ENCODE results near the gene TET1. TPM values are rescaled to one million over a fixed set of nuclear protein-coding genes. Genes with fewer than 3 reads are reported as not detected.
"Not testable (repeated sequence)": the region's sequence is repeated elsewhere in the genome, so short reads cannot be mapped to it uniquely, and the experiment has no call there.

TET1 gene
- total and polyA plus RNA-seq, 8 donors: 1.5 to 20.7 (median 15.7) TPM

DNA sequence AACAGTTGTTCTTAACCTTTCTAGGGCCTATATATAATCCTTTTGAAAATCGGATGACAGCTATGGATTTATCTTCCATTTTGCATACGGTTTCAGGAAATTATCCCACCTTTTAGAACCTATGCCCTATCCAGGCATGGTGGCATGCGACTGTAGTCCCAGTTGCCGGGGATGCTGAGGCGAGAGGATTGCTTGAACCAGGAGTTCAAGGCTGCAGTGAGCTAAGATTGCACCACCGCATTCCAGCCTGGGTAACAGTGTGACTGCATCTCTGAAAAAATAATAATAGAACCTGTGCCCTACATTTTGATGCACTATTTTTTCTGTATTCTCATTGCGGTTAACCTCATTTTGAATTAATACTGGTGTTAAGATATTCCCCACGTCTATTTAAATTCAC is 172.5 kb downstream of the TET1 start:
- Histone ChIP-seq H3K27ac (no peak overlapping the region), H3K27me3 (no peaks in the 10 kb centered on the region), H3K4me1 (no peaks in the 10 kb centered on the region), H3K4me3 (no peak overlapping the region), H3K36me3 (peaks cover 0 to 98% of the 10 kb centered on the region in 2 donors), H3K9me3 (no peaks in the 10 kb centered on the region)
- DNase-seq: no peak
- no peak for ATAC-seq
- intact Hi-C loops (cut with DNase I): no loop called here
- TF ChIP-seq, protein P1, sequence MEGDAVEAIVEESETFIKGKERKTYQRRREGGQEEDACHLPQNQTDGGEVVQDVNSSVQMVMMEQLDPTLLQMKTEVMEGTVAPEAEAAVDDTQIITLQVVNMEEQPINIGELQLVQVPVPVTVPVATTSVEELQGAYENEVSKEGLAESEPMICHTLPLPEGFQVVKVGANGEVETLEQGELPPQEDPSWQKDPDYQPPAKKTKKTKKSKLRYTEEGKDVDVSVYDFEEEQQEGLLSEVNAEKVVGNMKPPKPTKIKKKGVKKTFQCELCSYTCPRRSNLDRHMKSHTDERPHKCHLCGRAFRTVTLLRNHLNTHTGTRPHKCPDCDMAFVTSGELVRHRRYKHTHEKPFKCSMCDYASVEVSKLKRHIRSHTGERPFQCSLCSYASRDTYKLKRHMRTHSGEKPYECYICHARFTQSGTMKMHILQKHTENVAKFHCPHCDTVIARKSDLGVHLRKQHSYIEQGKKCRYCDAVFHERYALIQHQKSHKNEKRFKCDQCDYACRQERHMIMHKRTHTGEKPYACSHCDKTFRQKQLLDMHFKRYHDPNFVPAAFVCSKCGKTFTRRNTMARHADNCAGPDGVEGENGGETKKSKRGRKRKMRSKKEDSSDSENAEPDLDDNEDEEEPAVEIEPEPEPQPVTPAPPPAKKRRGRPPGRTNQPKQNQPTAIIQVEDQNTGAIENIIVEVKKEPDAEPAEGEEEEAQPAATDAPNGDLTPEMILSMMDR (IDR thresholded peaks at IDR 0.05): no peak

DNA sequence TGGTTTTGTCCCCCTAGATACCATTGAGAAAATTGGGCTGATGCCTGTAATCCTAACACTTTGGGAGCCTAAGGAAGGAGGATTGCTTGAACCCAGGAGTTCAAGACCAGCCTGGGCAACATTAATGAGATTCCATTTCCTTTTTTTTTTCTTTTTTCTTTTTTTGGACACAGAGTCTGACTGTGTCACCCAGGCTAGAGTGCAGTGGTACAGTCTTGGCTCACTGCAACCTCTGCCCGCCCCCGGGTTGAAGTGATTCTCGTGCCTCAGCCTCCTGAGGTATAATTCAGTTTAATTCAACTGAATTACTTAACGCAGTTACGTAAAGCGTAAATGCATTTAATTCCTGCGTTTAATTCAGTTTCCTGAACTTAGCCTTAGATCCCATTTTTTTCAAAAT is 174.2 kb downstream of the TET1 start:
- Histone ChIP-seq H3K36me3 (peaks cover 0 to 98% of the 10 kb centered on the region in 2 donors), H3K4me3 (no peak overlapping the region), H3K27me3 (no peaks in the 10 kb centered on the region), H3K27ac (no peak overlapping the region), H3K4me1 (no peaks in the 10 kb centered on the region), H3K9me3 (no peaks in the 10 kb centered on the region)
- intact Hi-C loops (cut with DNase I): no loop called here
- no peak for ATAC-seq
- DNase-seq: no peak
- TF ChIP-seq, protein P1 (IDR thresholded peaks at IDR 0.05): no peak

DNA sequence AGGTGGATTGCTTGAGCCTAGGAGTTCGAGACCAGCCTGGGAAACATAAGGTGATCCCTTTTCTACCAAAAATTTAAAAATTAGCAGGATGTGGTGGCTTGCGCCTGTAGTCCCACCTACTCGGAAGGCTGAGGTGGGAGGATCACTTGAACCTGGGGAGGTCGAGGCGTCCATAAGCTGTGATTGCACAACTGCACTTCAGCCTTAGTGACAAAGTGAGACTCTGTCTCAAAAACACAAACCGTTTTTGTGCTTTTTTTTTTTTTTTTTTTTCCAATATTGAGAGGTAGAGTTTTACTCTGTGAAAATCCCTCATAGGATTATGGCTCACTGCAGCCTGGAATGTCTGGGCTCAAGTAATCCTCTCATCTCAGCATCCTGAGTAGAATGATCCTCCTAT is 175.0 kb downstream of the TET1 start:
- H3K4me3 ChIP-seq: no peak overlapping the region
- ATAC-seq (no peak), DNase-seq (no peak)
- TF ChIP-seq, protein P1 (IDR thresholded peaks at IDR 0.05): no peak
- H3K27ac ChIP-seq: no peak overlapping the region
- H3K27me3 ChIP-seq: no peaks in the 10 kb centered on the region
- intact Hi-C loops (cut with DNase I): no loop called here
- peaks cover 0 to 98% of the 10 kb centered on the region in 2 donors for H3K36me3 ChIP-seq
- H3K4me1 ChIP-seq: no peaks in the 10 kb centered on the region
- H3K9me3 ChIP-seq: no peaks in the 10 kb centered on the region

DNA sequence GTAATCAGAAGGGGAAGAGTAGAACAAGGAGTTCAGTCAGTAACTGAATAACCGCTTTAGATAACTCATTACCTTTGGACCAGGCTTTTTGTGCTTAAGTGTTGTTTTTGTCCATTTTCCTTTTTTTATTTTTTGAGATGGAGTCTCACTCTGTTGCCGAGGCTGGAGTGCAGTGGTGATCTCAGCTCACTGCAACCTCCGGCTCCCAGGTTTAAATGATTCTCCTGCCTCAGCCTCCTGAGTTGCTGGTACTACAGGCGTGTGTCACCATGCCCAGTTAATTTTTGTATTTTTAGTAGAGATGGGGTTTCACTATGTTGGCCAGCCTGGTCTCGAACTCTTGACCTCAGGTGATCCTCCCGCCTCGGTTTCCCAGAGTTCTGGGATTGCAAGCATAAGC is 175.6 kb downstream of the TET1 start:
- H3K4me1 ChIP-seq; ATAC-seq; H3K9me3 ChIP-seq; H3K4me3 ChIP-seq; DNase-seq; intact Hi-C loops (cut with DNase I); H3K27ac ChIP-seq; H3K27me3 ChIP-seq: not testable (repeated sequence)
- peaks cover 0 to 98% of the 10 kb centered on the region in 2 donors for H3K36me3 ChIP-seq

DNA sequence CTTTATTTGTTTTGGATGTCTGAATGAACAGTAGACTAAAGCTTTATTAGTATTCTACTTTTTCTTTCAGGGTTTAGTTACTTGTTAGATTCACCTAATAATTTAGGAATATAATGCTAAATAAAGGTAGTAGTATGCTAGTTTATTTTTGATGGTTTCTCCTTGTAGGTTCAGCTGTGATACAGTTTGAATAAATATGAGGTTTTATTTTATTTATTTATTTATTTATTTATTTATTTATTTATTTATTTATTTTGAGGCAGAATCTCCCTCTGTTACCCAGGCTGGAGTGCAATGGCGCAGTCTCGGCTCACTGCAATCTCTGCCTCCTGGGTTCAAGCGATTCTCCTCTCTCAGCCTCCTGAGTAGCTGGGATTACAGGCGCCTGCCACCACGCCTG is 180.5 kb downstream of the TET1 start:
- H3K4me3 ChIP-seq; H3K9me3 ChIP-seq; intact Hi-C loops (cut with DNase I); H3K27me3 ChIP-seq; ATAC-seq; DNase-seq; H3K4me1 ChIP-seq; H3K27ac ChIP-seq: not testable (repeated sequence)
- peaks cover 0 to 96% of the 10 kb centered on the region in 2 donors for H3K36me3 ChIP-seq

DNA sequence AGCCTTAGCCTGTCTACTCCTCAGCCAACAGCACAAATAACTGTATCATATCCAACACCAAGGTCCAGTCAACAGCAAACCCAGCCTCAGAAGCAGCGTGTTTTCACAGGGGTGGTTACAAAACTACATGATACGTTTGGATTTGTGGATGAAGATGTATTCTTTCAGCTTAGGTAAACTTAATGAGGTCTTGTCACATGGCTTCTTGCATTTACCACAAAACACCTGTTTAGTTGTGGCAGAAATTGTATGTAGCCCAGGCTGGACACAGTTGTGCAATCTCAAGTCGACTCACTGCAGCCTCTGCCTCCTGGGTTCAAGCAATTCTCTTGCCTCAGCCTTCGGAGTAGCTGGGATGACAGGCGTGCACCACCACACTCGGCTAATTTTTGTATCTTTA is 182.3 kb downstream of the TET1 start:
- Histone ChIP-seq H3K36me3 (peaks cover 0 to 98% of the 10 kb centered on the region in 2 donors), H3K27ac (no peak overlapping the region), H3K27me3 (no peaks in the 10 kb centered on the region), H3K4me3 (no peak overlapping the region), H3K4me1 (no peaks in the 10 kb centered on the region), H3K9me3 (no peaks in the 10 kb centered on the region)
- ATAC-seq (no peak), DNase-seq (no peak)
- TF ChIP-seq, protein P1 (IDR thresholded peaks at IDR 0.05): no peak
- intact Hi-C loops (cut with DNase I): no loop called here

Other genes starting within 250 kb of the TET1 start
- 100 to 1,000 TPM in 1 of 2 donors, 10 to 100 TPM in 1; 91.4 to 101 TPM for gene HNRNPH3, start 228.3 kb upstream of the TET1 start, total RNA-seq
- 100 to 1,000 TPM; 300 to 423 (median 389) TPM for gene HNRNPH3, start 228.3 kb upstream of the TET1 start, polyA plus RNA-seq (ENCODE audit: insufficient read length in 6 of 6)
- 1 to 10 TPM; 2.1 to 4.1 TPM for gene PBLD, start 227.4 kb upstream of the TET1 start, total RNA-seq
- gene PBLD, start 227.4 kb upstream of the TET1 start, polyA plus RNA-seq (ENCODE audit: insufficient read length in 6 of 6): 10 to 100 TPM; 11.9 to 17.3 (median 13.7) TPM
- 10 to 100 TPM; 17.1 to 19.8 TPM for gene RUFY2, start 153.1 kb upstream of the TET1 start, total RNA-seq
- 10 to 100 TPM; 31.7 to 47.2 (median 41.5) TPM for gene RUFY2, start 153.1 kb upstream of the TET1 start, polyA plus RNA-seq (ENCODE audit: insufficient read length in 6 of 6)
- 1 to 10 TPM; 7.2 to 8.7 TPM for gene DNA2, start 88.4 kb upstream of the TET1 start, total RNA-seq
- 10 to 100 TPM in 5 of 6 donors, 1 to 10 TPM in 1; 9.7 to 14.6 (median 12.0) TPM for gene DNA2, start 88.4 kb upstream of the TET1 start, polyA plus RNA-seq (ENCODE audit: insufficient read length in 6 of 6)
- 10 to 100 TPM; 33.6 to 38.1 TPM for gene SLC25A16, start 32.8 kb upstream of the TET1 start, total RNA-seq
- gene SLC25A16, start 32.8 kb upstream of the TET1 start, polyA plus RNA-seq (ENCODE audit: insufficient read length in 6 of 6): 10 to 100 TPM; 15.0 to 21.8 (median 16.8) TPM
- 10 to 100 TPM; 44.5 to 57.9 TPM for gene CCAR1, start 160.9 kb downstream of the TET1 start, total RNA-seq
- 100 to 1,000 TPM; 161 to 227 (median 194) TPM for gene CCAR1, start 160.9 kb downstream of the TET1 start, polyA plus RNA-seq (ENCODE audit: insufficient read length in 6 of 6)